Osteocyte (in vitro differentiated cells): ENCODE results near the gene UTY. TPM values are rescaled to one million over a fixed set of nuclear protein-coding genes. Genes with fewer than 3 reads are reported as not detected.

Experiments
- DNase-seq: peaks from one replicate; pipeline ENCODE4 v3.0.0; 2021; ENCODE audit warnings: mixed read lengths; ENCODE audit not compliant: unreplicated experiment; ENCODE audit errors: extremely low spot score
- H3K27ac Mint-ChIP-seq: one replicate; pipeline ENCODE4 v1.8.0; 2021; ENCODE audit warnings: mild to moderate bottlenecking, mixed read lengths; ENCODE audit not compliant: unreplicated experiment
- H3K27me3 Mint-ChIP-seq: one replicate; pipeline ENCODE4 v1.8.0; 2021; ENCODE audit warnings: mixed read lengths; ENCODE audit not compliant: unreplicated experiment
- H3K36me3 Mint-ChIP-seq: one replicate; pipeline ENCODE4 v1.8.0; 2021; ENCODE audit warnings: mixed read lengths; ENCODE audit not compliant: unreplicated experiment
- H3K4me1 Mint-ChIP-seq: one replicate; pipeline ENCODE4 v1.8.0; 2021; ENCODE audit warnings: mixed read lengths; ENCODE audit not compliant: unreplicated experiment
- H3K4me3 Mint-ChIP-seq: one replicate; pipeline ENCODE4 v1.8.0; 2021; ENCODE audit warnings: mild to moderate bottlenecking, moderate library complexity, mixed read lengths; ENCODE audit not compliant: unreplicated experiment
- H3K9me3 Mint-ChIP-seq: one replicate; pipeline ENCODE4 v1.8.0; 2021; ENCODE audit warnings: mixed read lengths; ENCODE audit not compliant: unreplicated experiment
- CTCF ChIP-seq: fragments of 200-600 bp; sonication (generic); IDR thresholded peaks from 2 replicates; pipeline ENCODE4 v1.5.0; 2021; ENCODE audit warnings: antibody characterized with exemption, mild to moderate bottlenecking, moderate library complexity
- total RNA-seq: library from RNA; stranded (reverse); gene quantifications from 2 replicates; pipeline ENCODE4 v1.2.1, GENCODE V29; 2021

UTY gene
- total RNA-seq, 1 donor from 2014 or later: not detected

- TF ChIP-seq CTCF: no peak
- Mint-ChIP-seq H3K36me3 (no peaks in the 10 kb centered on the region), H3K27me3 (no peaks in the 10 kb centered on the region), H3K27ac (no peak overlapping the region), H3K9me3 (no peaks in the 10 kb centered on the region), H3K4me3 (no peak overlapping the region), H3K4me1 (no peaks in the 10 kb centered on the region)
- no peak for DNase-seq
These were observed 44.4 kb downstream of the UTY start for GRCh38 chrY:13435206-13435967.

GRCh38 chrY:13432293-13433025 lies 47.4 kb downstream of the UTY start:
- no peak overlapping the region for H3K4me3 Mint-ChIP-seq
- no peak overlapping the region for H3K27ac Mint-ChIP-seq
- no peaks in the 10 kb centered on the region for H3K9me3 Mint-ChIP-seq
- no peaks in the 10 kb centered on the region for H3K36me3 Mint-ChIP-seq
- TF ChIP-seq CTCF: no peak
- H3K4me1 Mint-ChIP-seq: no peaks in the 10 kb centered on the region
- DNase-seq: no peak
- no peaks in the 10 kb centered on the region for H3K27me3 Mint-ChIP-seq

- Mint-ChIP-seq H3K4me1 (no peaks in the 10 kb centered on the region), H3K36me3 (no peaks in the 10 kb centered on the region), H3K9me3 (no peaks in the 10 kb centered on the region), H3K4me3 (no peak overlapping the region), H3K27ac (no peak overlapping the region), H3K27me3 (no peaks in the 10 kb centered on the region)
- DNase-seq: no peak
- TF ChIP-seq CTCF: no peak
These were observed 50.3 kb downstream of the UTY start for GRCh38 chrY:13429551-13429950.

- Mint-ChIP-seq H3K27ac (no peak overlapping the region), H3K9me3 (no peaks in the 10 kb centered on the region), H3K4me1 (no peaks in the 10 kb centered on the region), H3K27me3 (no peaks in the 10 kb centered on the region), H3K36me3 (no peaks in the 10 kb centered on the region), H3K4me3 (no peak overlapping the region)
- no peak for DNase-seq
- TF ChIP-seq CTCF: no peak
These were observed 56.5 kb downstream of the UTY start for GRCh38 chrY:13423281-13423732.
